H9 (cell line): ENCODE measurements around the gene GCK. TPM values are rescaled to one million over a fixed set of nuclear protein-coding genes. Genes with fewer than 3 reads are reported as not detected.

Experiments used
- DNase-seq: peaks from one replicate; pipeline ENCODE4 v3.0.0-alpha.2; 2017
- H2AFZ ChIP-seq: one replicate; pipeline ENCODE4 v1.6.1; 2013; ENCODE audit warnings: mild to moderate bottlenecking, low read length, control low read depth, moderate library complexity
- H2AK5ac ChIP-seq: 2 replicates; pipeline ENCODE4 v1.6.1; 2013; ENCODE audit warnings: low read length, control low read depth, mixed read lengths; ENCODE audit not compliant: insufficient read length
- H2BK120ac ChIP-seq: one replicate; pipeline ENCODE4 v1.6.1; 2013; ENCODE audit warnings: low read depth, mild to moderate bottlenecking, low read length, control low read depth, inconsistent platforms; ENCODE audit not compliant: poor library complexity, severe bottlenecking
- H2BK12ac ChIP-seq: 2 replicates; pipeline ENCODE4 v1.6.1; 2013; ENCODE audit warnings: low read length, control low read depth, mixed read lengths, low read depth; ENCODE audit not compliant: insufficient read length
- H2BK15ac ChIP-seq: 2 replicates; pipeline ENCODE4 v1.6.1; 2013; ENCODE audit warnings: low read depth, low read length, control low read depth
- H2BK20ac ChIP-seq: one replicate; pipeline ENCODE4 v1.6.1; 2013; ENCODE audit warnings: low read depth, mild to moderate bottlenecking, low read length, control low read depth, inconsistent platforms; ENCODE audit not compliant: poor library complexity, severe bottlenecking
- H2BK5ac ChIP-seq: 2 replicates; pipeline ENCODE4 v1.6.1; 2013; ENCODE audit warnings: low read length, control low read depth, mixed read lengths; ENCODE audit not compliant: insufficient read length
- H3K14ac ChIP-seq: 2 replicates; pipeline ENCODE4 v1.6.1; 2013; ENCODE audit warnings: low read length, control low read depth; ENCODE audit not compliant: insufficient read depth
- H3K18ac ChIP-seq: 2 replicates; pipeline ENCODE4 v1.6.1; 2013; ENCODE audit warnings: low read depth, mild to moderate bottlenecking, mixed read lengths, low read length, control low read depth; ENCODE audit not compliant: insufficient read length
- H3K23ac ChIP-seq: 2 replicates; pipeline ENCODE4 v1.6.1; 2013; ENCODE audit warnings: low read length, control low read depth, mixed read lengths, low read depth; ENCODE audit not compliant: insufficient read length
- H3K23me2 ChIP-seq: 2 replicates; pipeline ENCODE4 v1.6.1; 2013; ENCODE audit warnings: low read depth, mild to moderate bottlenecking, mixed read lengths, low read length, control low read depth; ENCODE audit not compliant: insufficient read length, poor library complexity, severe bottlenecking
- H3K27ac ChIP-seq: 2 replicates; pipeline ENCODE4 v1.5.1; 2013; ENCODE audit warnings: low read length, control low read depth, mixed read lengths, low read depth; ENCODE audit not compliant: insufficient read length
- H3K27me3 ChIP-seq: 2 replicates; pipeline ENCODE4 v1.6.1; 2013; ENCODE audit warnings: low read length, control low read depth, inconsistent platforms; ENCODE audit not compliant: insufficient read depth
- H3K4ac ChIP-seq: 2 replicates; pipeline ENCODE4 v1.6.1; 2013; ENCODE audit warnings: low read depth, mild to moderate bottlenecking, control low read depth, inconsistent platforms, low read length, moderate library complexity
- H3K4me1 ChIP-seq: 2 replicates; pipeline ENCODE4 v1.6.1; 2013; ENCODE audit warnings: low read length, control low read depth, inconsistent platforms; ENCODE audit not compliant: insufficient read depth
- H3K4me2 ChIP-seq: 2 replicates; pipeline ENCODE4 v1.6.1; 2013; ENCODE audit warnings: low read length, control low read depth, mixed read lengths; ENCODE audit not compliant: insufficient read length, insufficient read depth
- H3K56ac ChIP-seq: 2 replicates; pipeline ENCODE4 v1.6.1; 2013; ENCODE audit warnings: low read depth, mild to moderate bottlenecking, mixed read lengths, low read length, control low read depth; ENCODE audit not compliant: insufficient read length
- H3K79me1 ChIP-seq: 2 replicates; pipeline ENCODE4 v1.6.1; 2013; ENCODE audit warnings: low read depth, mild to moderate bottlenecking, moderate library complexity, low read length, control low read depth, inconsistent platforms; ENCODE audit not compliant: insufficient read depth, poor library complexity, severe bottlenecking
- H3K79me2 ChIP-seq: 2 replicates; pipeline ENCODE4 v1.6.1; 2013; ENCODE audit warnings: low read length, control low read depth, inconsistent platforms; ENCODE audit not compliant: insufficient read depth
- H3K9ac ChIP-seq: 2 replicates; pipeline ENCODE4 v1.6.1; 2013; ENCODE audit warnings: low read length, control low read depth, mixed read lengths; ENCODE audit not compliant: insufficient read length; ENCODE audit errors: extremely low read depth
- H3K9me3 ChIP-seq: one replicate; pipeline ENCODE4 v1.6.1; 2013; ENCODE audit warnings: low read depth, low read length, inconsistent platforms; ENCODE audit not compliant: control insufficient read depth
- H3T11ph ChIP-seq: one replicate; pipeline ENCODE4 v1.6.1; 2013; ENCODE audit warnings: mild to moderate bottlenecking, low read length, control low read depth, inconsistent platforms
- H4K20me1 ChIP-seq: one replicate; pipeline ENCODE4 v1.6.1; 2013; ENCODE audit not compliant: control insufficient read depth, insufficient read length, insufficient read depth
- H4K5ac ChIP-seq: 2 replicates; pipeline ENCODE4 v1.6.1; 2013; ENCODE audit warnings: low read depth, mild to moderate bottlenecking, mixed read lengths, low read length, control low read depth; ENCODE audit not compliant: insufficient read length
- H4K8ac ChIP-seq: replicated peaks from 2 replicates; pipeline ENCODE4 v1.6.1; 2013; ENCODE audit warnings: low read length, control low read depth, mixed read lengths, low read depth; ENCODE audit not compliant: insufficient read length
- H4K91ac ChIP-seq: 2 replicates; pipeline ENCODE4 v1.6.1; 2013; ENCODE audit warnings: low read depth, mild to moderate bottlenecking, moderate library complexity, mixed read lengths, low read length, control low read depth; ENCODE audit not compliant: insufficient read length
- H3K27ac Mint-ChIP-seq, 3 experiments: 2 replicates in 2 of 3; 3 replicates in 1 of 3; pipeline ENCODE4 v1.8.0; 2020 to 2021; ENCODE audit warnings: mixed read lengths in 3 of 3, mild to moderate bottlenecking in 1 of 3, moderate library complexity in 1 of 3
- H3K27me3 Mint-ChIP-seq: 2 replicates; pipeline ENCODE4 v1.8.0; 2021; ENCODE audit warnings: low read depth, mild to moderate bottlenecking, moderate library complexity, mixed read lengths
- H3K36me3 Mint-ChIP-seq, 3 experiments: 2 replicates in 2 of 3; 3 replicates in 1 of 3; pipeline ENCODE4 v1.8.0; 2020 to 2021; ENCODE audit warnings: low read depth in 3 of 3, mixed read lengths in 3 of 3; ENCODE audit not compliant: insufficient read depth in 1 of 3
- H3K4me1 Mint-ChIP-seq, 2 experiments: 2 replicates each; pipeline ENCODE4 v1.8.0; 2020; ENCODE audit warnings: mixed read lengths in 2 of 2
- H3K4me3 Mint-ChIP-seq, 2 experiments: 2 replicates in 1 of 2; 3 replicates in 1 of 2; pipeline ENCODE4 v1.8.0; 2020 to 2021; ENCODE audit warnings: mild to moderate bottlenecking in 2 of 2, mixed read lengths in 2 of 2, moderate library complexity in 1 of 2
- H3K9me3 Mint-ChIP-seq, 2 experiments: 2 replicates in 1 of 2; 3 replicates in 1 of 2; pipeline ENCODE4 v1.8.0; 2020; ENCODE audit warnings: mild to moderate bottlenecking in 2 of 2, mixed read lengths in 2 of 2, moderate library complexity in 1 of 2
- WGBS: extraction: QIAGEN DNeasy Blood & Tissue Kit; methylation state at CpG from one replicate; pipeline ENCODE4 v1.1.7; 2013; ENCODE audit warnings: missing lambda C conversion rate, low lambda C conversion rate, mixed read lengths; ENCODE audit not compliant: insufficient read length; ENCODE audit errors: extremely low coverage; 5-methylcytosine and 5-hydroxymethylcytosine counted together
- total RNA-seq: library from RNA; stranded (reverse); gene quantifications from 2 replicates; pipeline ENCODE4 v1.2.1, GENCODE V29; 2021
- TF ChIP-seq, protein P1 (sequence below): fragments of 200-600 bp; sonication (generic); conservative IDR thresholded peaks from 3 replicates; pipeline ENCODE4 v1.8.0; 2021; ENCODE audit warnings: antibody characterized with exemption, mild to moderate bottlenecking

The GCK gene
- total RNA-seq, 1 experiment from 2014 or later: 0.98 TPM

GRCh38 chr7:44153948-44154335, 35.3 kb downstream of the GCK start:
- H3K23ac ChIP-seq: no peak overlapping the region
- no peaks in the 10 kb centered on the region for H3K36me3 Mint-ChIP-seq
- no peak overlapping the region for H2BK5ac ChIP-seq

More at GRCh38 chr7:44153948-44154335, 35.3 kb downstream of the GCK start:
- no peak overlapping the region for H2BK15ac ChIP-seq
- no peak overlapping the region for H2BK20ac ChIP-seq
- H4K20me1 ChIP-seq: no peaks in the 10 kb centered on the region
- no peak overlapping the region for H4K8ac ChIP-seq
- no peaks in the 10 kb centered on the region for H3K23me2 ChIP-seq
- no peaks in the 10 kb centered on the region for H3K79me1 ChIP-seq
- H3K4me1 ChIP-seq: no peaks in the 10 kb centered on the region
- no peak for DNase-seq
- no peak overlapping the region for H2AK5ac ChIP-seq
- Mint-ChIP-seq H3K4me1 (peaks cover 3 to 7% of the 10 kb centered on the region in 2 experiments; a peak in 2 of 4 replicates), H3K27ac (no peak overlapping the region), H3K4me3 (no peak overlapping the region), H3K9me3 (no peaks in the 10 kb centered on the region), H3K27me3 (peaks cover 4% of the 10 kb centered on the region)
- H3K27me3 ChIP-seq: no peaks in the 10 kb centered on the region
- no peak overlapping the region for H2BK120ac ChIP-seq
- no peak overlapping the region for H2BK12ac ChIP-seq
- H3K79me2 ChIP-seq: no peaks in the 10 kb centered on the region
- no peak overlapping the region for H3K14ac ChIP-seq
- no peak overlapping the region for H3K9ac ChIP-seq
- no peak overlapping the region for H2AFZ ChIP-seq
- no peak overlapping the region for H3K18ac ChIP-seq
- no peak overlapping the region for H3K4me2 ChIP-seq
- no peak overlapping the region for H4K91ac ChIP-seq
- H3K4ac ChIP-seq: no peak overlapping the region
- no CpG with 5 or more reads among the region's 5 CpGs for WGBS
- H3K9me3 ChIP-seq: no peaks in the 10 kb centered on the region
- H3K27ac ChIP-seq: no peak overlapping the region
- TF ChIP-seq, protein P1, sequence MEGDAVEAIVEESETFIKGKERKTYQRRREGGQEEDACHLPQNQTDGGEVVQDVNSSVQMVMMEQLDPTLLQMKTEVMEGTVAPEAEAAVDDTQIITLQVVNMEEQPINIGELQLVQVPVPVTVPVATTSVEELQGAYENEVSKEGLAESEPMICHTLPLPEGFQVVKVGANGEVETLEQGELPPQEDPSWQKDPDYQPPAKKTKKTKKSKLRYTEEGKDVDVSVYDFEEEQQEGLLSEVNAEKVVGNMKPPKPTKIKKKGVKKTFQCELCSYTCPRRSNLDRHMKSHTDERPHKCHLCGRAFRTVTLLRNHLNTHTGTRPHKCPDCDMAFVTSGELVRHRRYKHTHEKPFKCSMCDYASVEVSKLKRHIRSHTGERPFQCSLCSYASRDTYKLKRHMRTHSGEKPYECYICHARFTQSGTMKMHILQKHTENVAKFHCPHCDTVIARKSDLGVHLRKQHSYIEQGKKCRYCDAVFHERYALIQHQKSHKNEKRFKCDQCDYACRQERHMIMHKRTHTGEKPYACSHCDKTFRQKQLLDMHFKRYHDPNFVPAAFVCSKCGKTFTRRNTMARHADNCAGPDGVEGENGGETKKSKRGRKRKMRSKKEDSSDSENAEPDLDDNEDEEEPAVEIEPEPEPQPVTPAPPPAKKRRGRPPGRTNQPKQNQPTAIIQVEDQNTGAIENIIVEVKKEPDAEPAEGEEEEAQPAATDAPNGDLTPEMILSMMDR: no peak
- H3K56ac ChIP-seq: no peak overlapping the region
- H3T11ph ChIP-seq: no peak overlapping the region
- no peak overlapping the region for H4K5ac ChIP-seq
